GM18951 (cell line): ENCODE measurements around the gene TBC1D17.
A peak's percentile ranks its signal among the peaks of the same experiment; 100 is the strongest.

Experiments used
- POLR2A ChIP-seq: IDR thresholded peaks from 4 replicates; pipeline ENCODE4 v1.6.1; 2011; ENCODE audit warnings: mild to moderate bottlenecking; ENCODE audit not compliant: insufficient read length, insufficient read depth; ENCODE audit errors: extremely low read depth
- in situ Hi-C: fragments of 300-500 bp; cut with MboI; formaldehyde crosslinking; loops from one replicate; pipeline ENCODE4 v1.12.0; 2022; ENCODE audit warnings: low sequenced_read_pairs, mixed read lengths, inconsistent platforms; ENCODE audit not compliant: unreplicated experiment

The TBC1D17 gene

DNA sequence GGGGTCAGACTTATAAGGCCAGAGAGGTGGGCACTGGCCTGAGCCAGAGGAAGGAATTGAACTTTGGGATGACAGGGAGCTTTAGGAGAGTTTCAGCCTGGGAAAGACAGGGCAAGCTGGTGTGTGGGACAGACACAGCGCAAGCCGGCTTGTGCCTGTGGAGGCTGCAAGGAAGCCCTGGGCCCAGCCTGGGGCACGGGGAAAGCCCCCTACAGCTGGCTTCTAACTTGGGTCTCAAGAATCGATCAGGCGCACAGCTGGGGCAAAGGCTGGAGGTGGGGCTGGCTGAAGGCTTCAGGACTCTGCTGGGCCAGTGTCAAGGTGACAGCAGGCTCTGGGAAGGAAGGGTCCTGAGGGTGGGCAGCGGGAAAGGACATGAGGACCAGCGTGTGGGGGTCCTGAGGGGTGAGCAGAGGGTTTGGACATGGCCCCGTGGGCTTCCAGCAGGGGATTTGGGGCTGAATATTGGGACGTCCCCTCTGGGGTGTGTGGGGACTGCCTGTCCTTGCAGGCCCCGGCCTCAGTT lies 23.6 kb upstream of the TBC1D17 start:
- in situ Hi-C loops: no loop called here

DNA sequence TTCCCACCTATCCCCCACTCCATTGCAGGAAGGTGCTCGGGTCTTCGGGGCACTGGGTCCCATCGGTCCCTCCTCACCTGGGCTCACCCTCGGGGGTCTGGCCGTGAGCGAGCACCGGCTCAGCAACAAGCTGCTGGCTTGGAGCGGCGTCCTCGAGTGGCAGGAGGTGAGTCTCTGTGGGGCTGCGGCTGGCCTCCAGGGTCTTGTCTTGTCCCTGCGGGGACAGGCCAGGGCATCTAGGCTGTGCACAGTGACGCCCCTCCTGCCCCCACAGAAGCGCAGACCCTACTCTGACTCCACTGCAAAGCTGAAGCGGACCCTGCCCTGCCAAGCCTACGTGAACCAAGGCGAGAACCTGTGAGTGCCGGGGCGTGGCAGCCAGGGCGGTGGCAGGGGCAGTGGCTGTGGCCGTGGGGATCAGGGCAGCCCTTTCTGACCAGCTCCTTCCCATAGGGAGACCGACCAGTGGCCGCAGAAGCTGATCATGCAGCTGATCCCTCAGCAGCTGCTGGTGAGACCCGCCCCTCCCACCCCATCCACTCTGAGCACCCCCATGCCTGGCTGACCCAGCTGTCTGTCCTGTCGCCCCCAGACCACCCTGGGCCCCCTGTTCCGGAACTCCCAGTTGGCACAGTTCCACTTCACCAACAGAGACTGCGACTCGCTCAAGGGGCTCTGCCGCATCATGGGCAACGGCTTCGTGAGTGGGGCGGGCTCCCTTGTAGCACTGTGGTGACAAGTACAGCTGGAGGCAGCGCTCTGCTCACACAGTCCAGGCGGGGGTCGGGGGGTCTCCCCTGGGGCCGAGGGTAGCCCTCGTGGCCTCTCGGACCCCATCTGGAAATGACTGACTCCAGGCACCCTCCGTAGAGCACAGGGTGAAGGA lies 22.9 kb upstream of the TBC1D17 start:
- TF ChIP-seq POLR2A: peak; percentile 11
- in situ Hi-C loops: no loop called here

More for the DNA sequence above, 23.6 kb upstream of the TBC1D17 start:
- TF ChIP-seq POLR2A: no peak

DNA sequence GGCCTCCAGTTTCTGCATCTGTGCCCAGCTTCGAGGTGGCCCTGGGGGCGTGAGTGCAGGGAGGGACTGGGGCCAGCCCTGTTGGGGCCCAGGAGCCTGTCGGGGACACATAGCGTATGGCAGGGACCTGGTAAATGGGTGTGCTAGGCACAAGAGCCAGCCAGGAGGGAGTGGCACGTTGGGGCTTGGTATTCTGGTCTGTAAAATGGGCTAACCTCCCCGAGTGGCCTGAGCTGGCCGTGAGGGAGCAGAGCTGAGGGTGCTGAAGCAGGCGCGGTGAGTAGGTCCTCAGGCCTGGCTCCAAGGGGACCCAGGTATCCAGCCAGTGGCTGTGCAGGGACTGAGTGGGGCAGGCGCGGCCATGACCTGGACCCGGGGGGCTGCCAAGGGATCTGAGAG lies 22.2 kb upstream of the TBC1D17 start:
- in situ Hi-C loops: no loop called here

DNA sequence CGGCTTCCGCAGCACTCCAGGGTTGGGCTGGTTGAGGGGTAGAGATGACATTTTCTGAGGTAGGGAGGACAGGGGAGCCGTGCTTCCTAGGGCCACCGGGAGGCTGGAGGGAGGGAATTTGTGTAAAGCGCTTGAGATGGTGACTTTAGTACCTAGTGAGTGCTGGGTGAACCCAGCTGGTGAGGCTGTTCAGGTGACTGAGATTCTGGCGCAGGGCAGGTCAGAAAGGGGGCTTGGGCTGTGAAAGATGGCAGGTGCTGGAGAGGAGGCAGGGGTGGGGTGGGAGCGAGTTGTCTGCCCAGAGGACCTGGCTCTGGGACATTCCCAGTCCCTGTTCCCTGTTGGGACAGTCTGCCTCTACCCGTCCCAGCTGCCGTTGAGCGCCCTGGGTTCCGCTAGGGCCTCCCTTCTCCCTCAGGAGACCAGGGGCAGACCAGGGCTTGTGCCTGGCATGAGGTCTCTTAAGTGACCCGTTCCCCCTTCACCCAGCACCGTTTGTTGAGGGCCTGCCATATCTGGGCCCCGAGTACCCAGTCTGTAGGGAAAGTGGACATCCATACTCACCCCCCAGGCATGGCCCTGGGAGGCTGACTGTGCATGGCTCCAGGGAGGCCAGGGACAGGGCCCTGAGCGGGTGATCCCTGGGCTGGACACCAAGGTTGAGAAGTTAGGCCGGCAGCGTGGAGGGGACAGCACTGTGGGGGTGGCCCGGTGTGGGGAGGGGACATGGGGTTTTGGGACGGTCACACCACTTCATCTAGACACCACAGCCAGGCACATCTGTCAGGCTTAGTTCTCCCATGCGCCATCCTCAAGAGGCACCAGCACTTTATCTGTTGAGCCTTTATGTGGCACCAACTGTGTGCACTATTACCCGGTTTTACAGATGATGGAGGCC lies 21.6 kb upstream of the TBC1D17 start:
- TF ChIP-seq POLR2A: peak; percentile 26
- in situ Hi-C loops: no loop called here

More for the DNA sequence above, 22.2 kb upstream of the TBC1D17 start:
- TF ChIP-seq POLR2A: no peak

DNA sequence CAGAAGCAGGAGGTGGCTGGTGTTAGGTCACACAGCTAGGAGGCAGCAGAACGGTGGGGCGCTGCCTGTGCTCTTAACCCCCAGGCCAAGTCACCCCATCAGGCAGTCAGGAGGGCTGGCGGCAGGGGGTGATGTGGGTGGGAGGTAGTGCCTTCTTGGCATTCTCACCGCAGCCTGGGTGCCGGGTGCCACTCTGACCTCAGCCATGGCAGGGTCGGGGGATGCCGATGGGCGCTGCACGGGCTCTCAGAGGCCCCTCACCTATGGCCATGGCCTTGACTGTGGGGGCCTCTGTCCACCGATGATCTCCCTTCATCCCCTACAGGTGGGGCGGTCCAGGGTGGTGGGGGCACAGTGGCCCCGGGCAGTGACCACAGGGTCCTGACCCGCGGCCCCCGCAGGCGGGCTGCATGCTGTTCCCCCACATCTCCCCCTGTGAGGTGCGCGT lies 20.9 kb upstream of the TBC1D17 start:
- peak; percentile 15 for TF ChIP-seq POLR2A
- in situ Hi-C loops: no loop called here

DNA sequence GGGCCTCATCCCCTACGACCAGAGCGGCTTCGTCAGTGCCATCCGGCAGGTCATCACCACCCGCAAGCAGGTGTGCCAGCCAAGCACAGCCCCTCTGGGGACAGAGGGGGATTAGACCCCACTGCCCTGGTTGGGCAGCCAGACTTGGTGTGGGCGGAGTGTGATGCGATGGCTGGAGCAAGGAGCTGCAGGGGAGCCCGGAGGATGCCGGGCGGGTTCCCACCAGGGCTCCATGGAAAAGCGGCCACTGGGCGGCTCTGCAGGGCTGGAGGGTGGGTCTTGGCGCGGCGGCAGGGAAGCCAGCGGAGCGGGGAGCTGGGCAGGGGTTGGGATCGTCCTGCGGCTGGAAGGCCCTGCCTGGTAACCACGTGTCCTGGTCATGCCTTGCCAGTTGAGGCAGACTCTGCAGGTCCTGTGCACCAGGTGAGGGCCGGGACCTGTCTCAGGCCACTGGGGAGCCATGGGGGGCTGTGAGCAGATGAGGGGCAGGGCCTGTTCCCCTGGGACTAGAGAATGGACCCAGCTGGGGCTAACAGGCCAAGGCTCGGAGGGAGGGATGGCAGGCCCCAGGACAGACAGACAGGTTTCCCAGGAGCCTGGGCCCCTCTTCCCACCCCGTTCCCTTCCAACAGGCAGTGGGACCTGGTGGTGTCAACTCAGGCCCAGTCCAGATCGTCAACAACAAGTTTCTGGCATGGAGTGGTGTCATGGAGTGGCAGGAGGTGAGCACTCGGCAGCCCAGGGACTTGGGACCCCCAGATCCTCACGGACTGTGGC lies 20.3 kb upstream of the TBC1D17 start:
- in situ Hi-C loops: no loop called here
- TF ChIP-seq POLR2A: no peak

DNA sequence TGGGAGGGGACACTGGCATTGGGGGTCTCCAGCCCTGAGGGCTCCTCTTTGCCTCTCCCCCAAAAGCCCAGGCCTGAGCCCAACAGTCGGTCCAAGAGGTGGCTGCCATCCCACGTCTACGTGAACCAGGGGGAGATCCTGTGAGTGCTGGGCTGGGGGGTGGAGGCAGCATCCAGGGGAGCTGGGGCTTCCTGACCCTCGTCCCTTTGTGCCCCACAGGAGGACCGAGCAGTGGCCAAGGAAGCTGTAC lies 19.7 kb upstream of the TBC1D17 start:
- in situ Hi-C loops: no loop called here
- no peak for TF ChIP-seq POLR2A

DNA sequence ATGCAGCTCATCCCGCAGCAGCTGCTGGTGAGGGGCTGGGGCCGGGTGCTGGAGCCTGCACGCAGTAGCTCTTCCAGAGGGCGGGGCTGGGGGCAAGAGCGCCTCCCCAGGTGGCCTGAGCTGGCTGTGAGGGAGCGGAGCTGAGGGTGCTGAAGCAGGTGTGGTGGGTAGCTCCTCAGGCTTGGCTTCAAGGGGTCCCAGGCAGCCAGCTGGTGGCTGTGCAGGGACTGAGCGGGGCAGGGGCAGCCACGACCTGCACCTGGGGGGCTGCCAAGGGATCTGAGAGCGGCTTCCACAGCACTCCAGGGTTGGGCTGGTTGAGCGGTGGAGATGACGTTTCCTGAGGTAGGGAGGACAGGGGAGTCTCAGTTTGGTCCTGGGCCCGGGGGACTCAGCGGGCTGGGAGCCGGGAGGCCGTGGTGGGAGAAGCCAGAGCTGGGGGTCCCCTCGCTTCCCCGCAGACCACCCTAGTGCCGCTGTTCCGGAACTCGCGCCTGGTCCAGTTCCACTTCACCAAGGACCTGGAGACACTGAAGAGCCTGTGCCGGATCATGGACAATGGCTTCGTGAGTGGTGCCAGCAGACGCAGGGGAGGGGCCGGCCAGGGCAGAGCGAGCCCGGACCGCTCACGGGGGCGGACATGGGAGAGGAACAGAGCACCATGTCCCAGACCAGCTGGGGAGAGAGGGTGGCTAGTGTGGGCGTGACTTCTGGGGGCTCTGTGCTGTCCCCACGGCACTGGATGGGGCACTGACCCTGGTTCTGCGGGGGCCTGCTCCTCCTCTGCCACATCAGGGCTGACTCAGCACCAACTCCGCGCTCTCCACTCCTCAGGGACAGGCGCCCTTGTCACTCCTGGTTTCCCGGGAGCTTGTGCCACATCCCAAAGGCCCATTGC lies 19.2 kb upstream of the TBC1D17 start:
- TF ChIP-seq POLR2A: peak; percentile 39
- in situ Hi-C loops: no loop called here

DNA sequence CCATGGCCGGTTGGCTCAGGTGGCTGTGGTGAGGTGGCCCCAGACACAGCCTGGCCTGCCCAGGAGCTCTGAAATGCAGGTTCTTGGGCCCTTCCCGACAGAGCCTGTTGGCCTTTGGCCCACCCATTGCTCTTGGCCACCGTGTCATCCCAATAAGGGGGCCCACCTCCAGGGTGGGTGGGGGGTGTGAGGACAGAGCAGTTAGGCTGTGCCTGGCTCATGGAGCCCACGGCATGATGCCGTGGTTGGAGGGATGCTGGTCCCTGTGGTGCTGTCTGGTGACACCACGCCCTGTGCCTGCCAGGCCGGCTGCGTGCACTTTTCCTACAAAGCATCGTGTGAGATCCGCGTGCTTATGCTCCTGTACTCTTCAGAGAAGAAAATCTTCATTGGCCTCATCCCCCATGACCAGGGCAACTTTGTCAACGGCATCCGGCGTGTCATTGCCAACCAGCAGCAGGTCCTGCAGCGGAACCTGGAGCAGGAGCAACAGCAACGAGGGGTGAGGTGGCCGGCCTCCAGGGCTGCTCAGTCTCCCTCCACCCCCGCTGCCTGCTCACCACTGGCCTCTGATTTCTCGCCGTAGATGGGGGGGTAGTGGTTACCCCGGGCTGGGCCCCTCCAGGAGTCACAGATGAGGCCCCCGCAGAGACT lies 17.7 kb upstream of the TBC1D17 start:
- no peak for TF ChIP-seq POLR2A
- in situ Hi-C loops: no loop called here

DNA sequence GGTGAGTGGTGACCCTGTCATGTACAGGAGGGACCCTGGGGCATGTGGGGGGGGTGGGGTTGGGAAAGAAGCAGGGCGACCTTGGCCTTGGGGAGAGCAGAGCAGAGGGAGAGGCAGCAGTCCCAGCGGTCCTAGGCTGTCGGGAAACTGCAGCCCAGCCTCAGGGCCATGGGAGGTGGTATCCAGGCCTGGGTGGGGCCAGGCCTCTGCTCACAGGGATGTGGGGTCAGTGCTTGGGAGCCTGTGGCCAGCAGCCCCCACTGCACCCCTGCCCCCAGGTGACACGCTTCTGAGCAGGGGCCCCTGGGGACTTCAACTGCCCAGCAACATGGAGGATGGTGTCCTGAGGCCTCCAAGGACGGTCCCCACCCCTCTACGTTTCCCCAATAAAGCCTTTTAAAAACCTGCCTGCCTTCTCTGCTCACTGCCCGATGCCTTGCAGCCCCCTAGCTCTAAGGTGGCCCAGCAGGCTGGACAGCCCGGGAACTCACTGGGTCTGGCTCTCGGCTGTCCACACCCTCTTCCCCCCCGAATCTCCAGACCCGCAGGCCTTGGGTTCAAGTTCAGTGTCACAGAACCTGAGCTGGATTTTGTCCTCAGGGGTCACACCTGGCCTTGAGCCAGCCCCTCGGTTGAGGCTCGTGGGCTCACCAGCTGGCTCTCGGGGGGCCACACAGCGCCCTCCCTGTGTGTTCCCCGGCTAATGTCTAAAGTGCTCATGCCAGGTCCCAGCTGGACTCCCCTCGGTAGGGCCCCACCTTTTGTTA lies 17.0 kb upstream of the TBC1D17 start:
- no peak for TF ChIP-seq POLR2A
- in situ Hi-C loops: no loop called here

DNA sequence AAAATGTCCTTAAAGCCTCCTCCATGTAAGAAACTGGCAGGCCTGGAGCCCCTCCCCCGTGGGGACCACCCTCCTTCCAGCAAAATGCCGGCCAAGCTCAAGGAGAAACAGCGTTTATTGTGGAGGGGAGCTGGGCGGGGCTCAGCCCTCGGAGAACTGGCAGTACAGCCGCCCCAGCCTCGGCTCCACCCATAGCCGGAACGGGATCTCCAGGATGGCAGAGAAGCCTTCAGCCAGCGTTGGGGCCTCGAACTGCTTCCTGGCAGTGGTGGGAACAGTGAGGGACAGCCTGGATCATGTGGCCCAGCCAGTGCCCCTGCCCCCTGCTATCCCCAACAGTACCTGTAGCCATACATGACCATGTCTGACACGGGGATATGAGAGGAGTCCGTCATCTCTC lies 16.4 kb upstream of the TBC1D17 start:
- in situ Hi-C loops: no loop called here
- TF ChIP-seq POLR2A: no peak
